HG03139 (cell line): ENCODE results near the gene DENND1B.
"Not testable (repeated sequence)": the region's sequence is repeated elsewhere in the genome, so short reads cannot be mapped to it uniquely, and the experiment has no call there.

ENCODE experiments used
- ATAC-seq: cut with Tn5 transposase; IDR thresholded peaks from one replicate; pipeline ENCODE4 v1.9.1; 2021; ENCODE audit not compliant: unreplicated experiment

The DENND1B gene

DNA sequence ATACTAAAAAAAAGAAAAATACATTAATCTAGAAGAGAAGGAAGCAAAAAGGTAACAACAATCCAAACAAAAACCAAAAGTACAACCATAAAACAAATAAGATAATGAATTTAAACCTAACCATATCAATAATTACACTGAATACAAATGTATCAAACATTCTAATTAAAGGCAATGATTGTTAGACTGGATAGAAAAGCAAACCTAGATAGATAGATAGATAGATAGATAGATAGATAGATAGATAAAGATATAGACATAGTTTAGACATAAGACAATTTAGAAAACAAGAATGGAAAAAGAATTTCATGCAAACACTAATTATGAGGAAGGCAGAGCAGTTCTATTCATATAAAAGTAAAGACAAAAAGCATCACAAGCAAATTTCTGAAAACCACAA, 24.9 kb downstream of the DENND1B start:
- no peak for ATAC-seq

GRCh38 chr1:197745911-197746310, 29.4 kb downstream of the DENND1B start:
- no peak for ATAC-seq

DNA sequence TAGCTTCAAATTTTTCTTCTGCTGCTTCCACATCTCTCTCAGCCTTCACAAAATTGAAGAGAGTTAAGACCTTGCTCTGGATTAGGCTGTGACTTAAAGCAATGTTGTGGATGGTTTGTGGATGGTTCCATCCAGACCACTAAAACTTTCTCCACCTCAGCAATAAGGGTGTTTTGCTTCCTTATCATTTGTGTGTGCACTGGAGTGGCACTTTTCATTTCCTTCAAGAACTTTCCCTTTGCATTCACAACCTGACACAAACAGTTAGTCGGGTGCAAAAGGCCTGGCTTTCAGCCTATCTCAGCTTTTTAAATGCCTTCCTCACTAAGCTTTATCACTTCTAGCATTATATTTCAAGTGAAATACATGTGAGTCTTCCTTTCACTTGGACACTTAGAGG, 30.3 kb downstream of the DENND1B start:
- ATAC-seq: no peak

DNA sequence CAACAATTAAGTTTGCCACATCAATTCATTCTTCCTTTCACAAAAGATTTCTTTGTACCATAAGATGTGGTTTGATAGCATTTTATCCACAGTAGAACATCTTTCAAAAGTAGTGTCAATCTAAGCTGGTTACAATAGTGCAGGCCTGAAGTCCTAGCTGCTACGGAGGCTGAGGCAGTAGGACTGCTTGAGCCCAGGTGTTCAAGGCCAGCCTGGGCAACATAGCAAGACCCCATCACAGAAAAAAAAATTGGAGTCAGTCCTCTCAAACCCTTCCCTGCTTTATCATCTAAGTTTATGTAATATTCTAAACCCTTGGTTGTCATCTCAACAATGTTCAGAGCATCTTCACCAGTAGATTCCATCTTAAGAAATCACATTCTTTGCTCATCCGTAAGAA, 31.7 kb downstream of the DENND1B start:
- ATAC-seq: no peak

DNA sequence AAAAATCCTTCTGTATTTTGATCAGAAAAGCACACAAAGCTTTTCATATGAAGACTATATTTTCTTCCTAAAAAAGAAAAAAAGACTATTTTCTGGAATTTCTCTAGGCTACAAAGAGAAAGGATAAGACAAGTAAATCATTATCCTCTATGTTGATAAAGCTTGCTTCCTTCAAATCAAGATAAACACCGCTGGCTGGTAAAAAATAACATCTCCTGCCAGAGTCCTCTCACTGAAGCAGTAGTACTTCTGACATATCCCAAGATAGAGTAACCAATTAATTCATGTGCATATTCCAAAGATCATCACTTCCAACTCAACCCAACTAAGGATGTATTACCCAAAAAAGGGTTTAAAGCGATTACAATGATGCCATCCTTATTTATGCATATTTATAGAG, 34.3 kb downstream of the DENND1B start:
- no peak for ATAC-seq

DNA sequence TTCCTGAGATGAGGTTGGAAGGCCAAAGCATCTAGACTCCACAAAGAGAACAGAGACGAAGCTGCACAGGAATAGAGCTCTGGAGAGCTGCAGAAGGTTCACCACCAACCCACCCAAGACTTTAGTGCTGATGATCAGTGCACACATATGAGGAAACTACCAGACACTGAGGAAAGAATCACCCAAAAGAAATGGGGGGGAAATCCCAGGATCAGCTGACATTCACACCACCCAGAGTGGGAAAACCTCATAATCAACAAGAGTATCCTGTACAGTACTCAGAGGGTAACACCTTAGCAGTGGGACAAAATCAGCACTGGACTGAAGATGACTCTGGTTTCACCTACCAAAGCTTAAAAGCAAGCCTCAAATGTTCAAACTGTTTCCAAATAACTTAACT, 36.4 kb downstream of the DENND1B start:
- ATAC-seq: no peak

DNA sequence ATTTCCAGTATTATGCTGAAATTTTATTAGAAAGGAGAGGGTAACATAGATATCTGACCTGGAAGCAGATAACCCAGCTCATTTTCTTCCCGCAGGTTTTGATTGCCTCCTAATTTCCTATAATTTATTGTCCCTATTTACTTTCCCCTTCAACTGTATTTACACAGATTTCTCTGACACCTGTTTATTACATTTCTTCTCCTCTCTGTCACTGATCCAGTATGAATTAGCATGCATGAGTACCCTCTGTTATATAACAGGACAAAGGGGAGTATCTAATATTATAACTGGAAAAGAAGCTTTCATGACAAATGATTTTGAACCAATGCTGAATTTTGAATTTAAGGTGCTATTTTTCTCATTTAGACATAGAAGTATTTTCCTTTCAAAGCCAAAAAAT, 37.4 kb downstream of the DENND1B start:
- no peak for ATAC-seq

GRCh38 chr1:197736685-197737084, 38.6 kb downstream of the DENND1B start:
- no peak for ATAC-seq

DNA sequence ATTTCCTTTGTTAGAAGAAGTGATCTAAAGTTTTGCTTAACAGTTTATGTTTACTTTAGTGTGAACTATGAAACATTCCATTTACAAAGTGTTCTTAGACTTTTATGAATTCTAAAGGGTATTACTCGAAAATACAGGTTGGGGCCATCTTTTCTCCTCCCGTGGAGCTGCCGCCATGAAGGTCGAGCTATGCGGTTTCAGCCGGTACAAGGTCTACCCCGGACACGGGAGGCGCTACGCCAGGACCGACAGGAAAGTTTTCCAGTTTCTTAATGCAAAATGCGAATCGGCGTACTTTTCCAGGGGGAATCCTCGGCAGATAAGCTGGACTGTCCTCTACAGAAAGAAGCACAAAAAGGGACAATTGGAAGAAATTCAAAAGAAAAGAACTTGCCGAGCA, 39.8 kb downstream of the DENND1B start:
- ATAC-seq: no peak

DNA sequence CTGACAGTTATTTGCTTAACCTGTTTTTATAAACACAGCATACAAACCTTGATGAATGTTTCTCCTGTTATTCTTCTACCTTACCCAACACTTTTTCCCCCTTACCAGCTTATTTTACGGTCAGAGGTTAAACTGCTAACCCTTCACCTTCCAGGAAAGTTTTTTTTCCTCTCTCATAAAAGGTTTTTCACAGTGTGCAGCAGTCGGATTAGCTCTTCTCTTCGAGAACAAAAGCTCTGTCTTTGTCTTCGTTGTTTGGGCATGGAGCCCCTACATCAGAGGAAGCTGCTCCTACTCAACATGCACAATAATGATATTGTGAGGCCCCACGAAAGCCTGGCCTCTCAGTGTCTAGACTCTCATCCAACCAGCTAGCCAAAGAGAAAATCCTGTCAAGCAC, 42.0 kb downstream of the DENND1B start:
- no peak for ATAC-seq

- ATAC-seq: no peak
These were observed 43.1 kb downstream of the DENND1B start for GRCh38 chr1:197732187-197732586.

DNA sequence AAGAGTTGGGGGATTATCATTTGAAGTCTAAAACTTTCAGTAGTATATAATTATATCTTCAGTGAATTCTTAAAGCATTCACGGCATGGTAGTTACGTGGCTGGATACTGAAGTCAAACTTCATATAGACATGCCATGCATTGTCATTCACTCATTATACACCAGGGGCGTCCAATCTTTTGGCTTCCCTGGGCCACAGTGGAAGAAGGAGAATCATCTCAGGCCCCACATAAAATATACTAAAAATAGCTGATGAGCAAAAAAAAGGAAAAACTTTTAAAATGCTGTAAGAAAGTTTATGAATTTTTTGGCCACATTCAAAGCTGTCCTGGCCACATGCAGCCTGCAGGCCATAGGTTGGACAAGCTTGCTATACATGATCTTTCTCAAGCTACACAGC, 43.8 kb downstream of the DENND1B start:
- ATAC-seq: no peak

GRCh38 chr1:197725976-197726375, 49.3 kb downstream of the DENND1B start:
- no peak for ATAC-seq

DNA sequence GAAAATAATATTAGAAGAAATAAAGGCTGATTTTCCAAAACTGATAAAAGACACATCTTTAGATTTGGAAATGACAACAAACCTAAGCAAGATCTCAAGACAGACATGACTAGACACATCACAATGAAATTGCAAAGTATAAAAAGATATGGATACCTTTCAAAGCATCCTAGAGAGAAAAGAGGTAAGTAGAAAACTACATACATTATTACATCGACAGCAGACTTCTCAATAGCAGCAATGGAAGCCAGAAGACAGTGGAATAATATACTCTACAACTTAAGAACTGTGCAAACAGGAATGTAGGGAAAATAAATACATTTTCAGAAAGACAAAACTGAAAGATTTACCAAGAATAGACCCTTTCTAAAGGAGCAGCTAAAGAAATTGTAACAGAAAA, 50.2 kb downstream of the DENND1B start:
- ATAC-seq: no peak

DNA sequence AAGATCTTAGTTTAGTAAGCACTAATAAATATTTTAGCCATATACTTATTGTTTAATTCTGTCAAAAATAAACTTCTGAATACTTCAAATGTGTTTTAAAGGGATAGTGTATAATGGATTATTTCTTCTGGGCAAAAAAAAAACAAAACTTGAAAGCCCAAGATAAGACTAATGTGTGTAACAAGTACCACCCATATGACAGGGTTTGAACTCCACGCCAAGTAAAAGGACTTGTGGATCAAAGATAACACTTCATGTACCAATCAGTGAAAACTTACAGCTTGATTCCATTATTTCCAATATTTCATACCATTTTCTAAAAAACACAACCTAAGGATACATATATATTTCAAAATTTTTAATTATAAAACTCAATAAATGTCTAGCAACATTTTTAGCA, 59.5 kb downstream of the DENND1B start:
- no peak for ATAC-seq

DNA sequence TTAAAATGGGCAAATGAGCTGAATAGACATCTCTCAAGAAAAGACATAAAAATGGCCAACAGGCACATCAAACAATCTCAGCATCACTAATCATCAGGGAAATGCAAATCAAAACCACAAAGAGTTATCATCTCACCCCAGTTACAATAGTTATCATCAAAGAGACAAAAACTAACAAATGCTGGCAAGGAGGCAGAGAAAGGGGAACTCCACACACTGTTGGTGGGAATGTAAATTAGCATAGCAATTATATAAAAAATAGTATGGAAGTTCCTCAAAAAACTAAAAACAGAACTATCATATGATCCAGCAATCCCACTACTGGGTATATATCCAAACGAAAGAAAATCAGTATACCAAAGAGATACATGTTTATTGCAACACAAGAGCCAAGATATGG, 68.7 kb downstream of the DENND1B start:
- no peak for ATAC-seq

DNA sequence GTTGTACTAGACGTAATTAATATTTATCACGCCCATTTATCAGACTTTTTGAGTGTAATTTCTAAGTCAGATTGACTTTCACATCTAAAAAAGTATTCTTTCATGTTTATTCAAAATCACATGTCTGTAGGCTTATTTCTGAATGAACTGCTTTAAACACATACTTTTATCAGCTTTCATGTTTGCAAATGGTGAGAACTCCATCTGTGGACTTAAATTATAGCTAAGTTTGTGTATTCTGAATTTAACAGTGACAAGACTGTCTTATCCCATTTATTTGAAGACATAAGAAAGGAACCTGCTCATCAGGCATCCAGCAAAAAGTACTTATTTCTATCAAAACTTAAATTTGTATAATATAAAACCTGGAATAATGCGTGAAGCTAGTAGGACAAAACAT, 69.3 kb downstream of the DENND1B start:
- ATAC-seq: no peak

GRCh38 chr1:197700688-197701087, 74.6 kb downstream of the DENND1B start:
- ATAC-seq: not testable (repeated sequence)

- no peak for ATAC-seq
These were observed 78.9 kb downstream of the DENND1B start for GRCh38 chr1:197696372-197696771.

GRCh38 chr1:197695961-197696360, 79.3 kb downstream of the DENND1B start:
- no peak for ATAC-seq

DNA sequence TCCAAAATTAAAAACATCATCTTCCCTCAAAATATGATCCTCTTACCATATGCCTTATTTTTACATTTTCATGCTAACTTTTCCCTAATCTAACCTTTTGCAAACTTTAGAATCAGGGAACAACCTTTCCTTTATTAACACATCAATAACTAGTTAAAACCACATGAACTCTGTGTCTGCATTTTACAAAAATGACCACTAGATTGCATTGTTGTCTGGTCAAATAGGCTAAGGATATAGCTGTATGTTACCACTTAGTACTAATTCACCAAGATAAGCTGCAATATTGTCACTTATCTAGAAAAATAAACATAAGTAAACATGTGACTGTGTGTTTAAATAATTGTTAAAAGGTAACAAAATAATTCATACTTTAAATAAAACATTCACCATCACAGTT, 82.3 kb downstream of the DENND1B start:
- ATAC-seq: no peak

DNA sequence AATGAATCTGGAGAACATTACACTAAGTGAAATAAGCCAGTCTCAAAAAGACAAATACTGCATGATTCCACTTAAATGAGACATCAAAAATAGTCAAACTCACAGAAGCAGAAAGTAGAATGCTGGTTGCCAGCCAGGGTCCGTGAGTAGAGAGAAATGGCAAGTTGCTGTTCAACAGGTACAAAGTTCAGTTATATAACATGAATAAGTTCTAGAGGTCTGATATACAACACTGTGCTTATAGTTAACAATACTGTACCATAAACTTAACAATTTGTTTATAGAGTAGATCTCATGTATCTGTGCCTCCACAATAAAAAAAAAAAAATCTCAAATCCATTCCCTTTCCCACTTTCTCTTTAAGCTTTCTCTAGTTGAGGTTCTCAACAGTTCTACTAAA, 83.5 kb downstream of the DENND1B start:
- ATAC-seq: no peak

DNA sequence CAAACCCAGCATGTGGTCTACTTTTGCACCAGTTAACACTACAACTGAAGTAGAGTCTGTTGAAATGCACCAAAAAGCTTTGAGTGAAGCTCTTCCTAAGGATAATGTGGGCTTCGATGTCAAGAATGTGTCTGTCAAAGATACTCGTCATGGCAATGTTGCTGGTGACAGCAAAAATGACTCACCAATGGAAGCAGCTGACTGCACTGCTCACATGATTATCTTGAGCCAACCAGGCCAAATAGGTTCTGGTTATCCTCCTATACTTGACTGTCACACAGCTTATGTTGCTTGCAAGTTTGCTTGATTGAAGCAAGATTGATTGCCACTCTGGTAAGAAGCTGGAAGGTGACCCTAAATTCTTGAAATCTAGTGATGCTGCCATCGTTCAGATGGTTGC, 85.2 kb downstream of the DENND1B start:
- ATAC-seq: no peak

DNA sequence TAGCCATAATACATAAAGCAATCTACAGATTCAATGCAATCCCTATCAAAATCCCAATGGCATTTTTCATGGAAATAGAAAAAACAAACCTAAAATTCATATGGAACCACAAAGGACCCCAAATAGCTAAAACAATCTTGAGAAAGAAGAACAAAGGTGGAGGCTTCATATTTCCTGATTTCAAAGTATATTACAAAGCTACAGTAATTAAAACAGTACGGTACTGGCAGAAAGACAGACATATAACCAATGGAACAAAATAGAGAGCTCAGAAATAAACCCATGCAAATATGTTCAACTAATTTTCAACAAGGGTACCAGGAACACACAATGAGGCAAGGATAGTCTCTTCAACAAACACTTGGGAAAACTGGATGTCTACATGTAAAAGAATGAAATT, 87.0 kb downstream of the DENND1B start:
- ATAC-seq: no peak
